ENCODE data around the gene ADORA1.

The ADORA1 gene

DNA sequence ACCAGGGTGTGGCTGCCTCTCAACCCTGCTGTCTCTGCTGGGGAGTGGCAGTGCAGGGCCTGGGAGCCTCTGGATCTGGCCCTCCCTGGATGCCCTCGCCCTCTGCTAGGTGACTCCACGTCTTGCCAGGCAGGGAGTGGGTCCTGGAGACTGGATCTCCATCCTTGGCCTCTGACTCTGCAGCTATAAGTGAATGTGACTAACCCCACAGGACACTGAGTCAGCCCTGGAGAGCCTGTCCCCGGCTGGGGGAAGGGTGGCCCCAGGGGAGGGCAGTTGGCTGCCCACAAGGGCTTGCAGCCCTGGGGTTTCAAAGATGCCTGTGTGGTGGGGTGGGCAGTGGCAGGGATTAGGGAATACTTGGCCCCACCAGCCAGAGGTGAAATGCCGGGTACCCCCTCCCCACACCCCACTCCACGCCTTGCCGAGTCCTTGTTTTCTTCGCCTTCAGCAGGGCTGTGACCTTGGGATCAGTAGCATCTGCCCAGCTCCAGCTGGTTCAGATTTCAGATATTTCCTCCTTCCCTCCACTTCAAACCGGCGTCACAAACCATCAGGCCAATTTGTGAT is 50.0 kb downstream of the ADORA1 start:
- no peak overlapping the region for H3K9ac ChIP-seq (ENCODE audit: low read length)
- DNase-seq: no peak
- peaks cover 4% of the 10 kb centered on the region; the same call in 1 of the 2 replicates for H3K4me1 ChIP-seq (ENCODE audit: low read length)

DNA sequence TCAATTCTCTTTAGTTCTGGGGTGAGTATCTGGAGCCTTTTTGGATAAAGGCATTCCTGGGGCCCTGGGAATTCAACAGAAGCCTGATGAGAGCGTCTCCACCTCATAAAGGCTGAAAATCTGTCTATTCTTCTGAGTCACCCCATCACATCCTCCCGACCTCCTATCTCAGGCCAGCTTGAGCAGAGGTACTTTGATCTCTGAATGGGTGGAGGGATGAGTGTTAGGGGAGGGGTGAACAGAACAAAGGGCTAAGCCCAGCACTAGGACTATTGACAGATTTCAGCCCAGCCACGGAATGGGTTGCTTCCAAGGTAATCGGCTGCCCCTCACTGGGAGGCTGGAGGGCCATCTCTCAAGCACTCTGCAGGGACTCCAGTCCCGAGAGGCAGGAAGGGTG is 50.6 kb downstream of the ADORA1 start:
- Histone ChIP-seq H3K9me3 (replicated peaks; ENCODE audit: insufficient read depth, low read length) (no peaks in the 10 kb centered on the region), H3K4me3 (ENCODE audit: low read length) (no peak overlapping the region), H2AFZ (ENCODE audit: low read length) (no peak overlapping the region), H3K4me2 (ENCODE audit: low read depth, low read length) (no peak overlapping the region), H4K20me1 (ENCODE audit: insufficient read depth, low read length) (no peaks in the 10 kb centered on the region), H3K27ac (ENCODE audit: low read length) (no peak overlapping the region), H3K36me3 (replicated peaks; ENCODE audit: insufficient read depth, low read length) (no peaks in the 10 kb centered on the region), H3K79me2 (ENCODE audit: low read length) (no peaks in the 10 kb centered on the region), H3K4me1 (ENCODE audit: low read length) (peaks cover 4% of the 10 kb centered on the region; the same call in 1 of the 2 replicates), H3K9me2 (replicated peaks; ENCODE audit: insufficient read depth, low read length) (no peaks in the 10 kb centered on the region), H3K27me3 (replicated peaks; ENCODE audit: insufficient read depth, low read length) (no peaks in the 10 kb centered on the region), H3K9ac (ENCODE audit: low read length) (no peak overlapping the region), H3F3A (ENCODE audit: insufficient read depth, low read length) (no peaks in the 10 kb centered on the region)
- no peak for DNase-seq
- no peak for TF ChIP-seq EZH2phosphoT487 (IDR thresholded peaks at IDR 0.05; ENCODE audit: low read length)
- TF ChIP-seq EZH2 (optimal IDR thresholded peaks at IDR 0.05; ENCODE audit: low read depth, low read length): no peak
- TF ChIP-seq, protein P1, sequence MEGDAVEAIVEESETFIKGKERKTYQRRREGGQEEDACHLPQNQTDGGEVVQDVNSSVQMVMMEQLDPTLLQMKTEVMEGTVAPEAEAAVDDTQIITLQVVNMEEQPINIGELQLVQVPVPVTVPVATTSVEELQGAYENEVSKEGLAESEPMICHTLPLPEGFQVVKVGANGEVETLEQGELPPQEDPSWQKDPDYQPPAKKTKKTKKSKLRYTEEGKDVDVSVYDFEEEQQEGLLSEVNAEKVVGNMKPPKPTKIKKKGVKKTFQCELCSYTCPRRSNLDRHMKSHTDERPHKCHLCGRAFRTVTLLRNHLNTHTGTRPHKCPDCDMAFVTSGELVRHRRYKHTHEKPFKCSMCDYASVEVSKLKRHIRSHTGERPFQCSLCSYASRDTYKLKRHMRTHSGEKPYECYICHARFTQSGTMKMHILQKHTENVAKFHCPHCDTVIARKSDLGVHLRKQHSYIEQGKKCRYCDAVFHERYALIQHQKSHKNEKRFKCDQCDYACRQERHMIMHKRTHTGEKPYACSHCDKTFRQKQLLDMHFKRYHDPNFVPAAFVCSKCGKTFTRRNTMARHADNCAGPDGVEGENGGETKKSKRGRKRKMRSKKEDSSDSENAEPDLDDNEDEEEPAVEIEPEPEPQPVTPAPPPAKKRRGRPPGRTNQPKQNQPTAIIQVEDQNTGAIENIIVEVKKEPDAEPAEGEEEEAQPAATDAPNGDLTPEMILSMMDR (IDR thresholded peaks at IDR 0.05; ENCODE audit: low read length): no peak

More for the DNA sequence above, 50.0 kb downstream of the ADORA1 start:
- Histone ChIP-seq H3K27ac (ENCODE audit: low read length) (no peak overlapping the region), H3F3A (ENCODE audit: insufficient read depth, low read length) (no peaks in the 10 kb centered on the region), H3K4me3 (ENCODE audit: low read length) (no peak overlapping the region), H3K4me2 (ENCODE audit: low read depth, low read length) (no peak overlapping the region), H4K20me1 (ENCODE audit: insufficient read depth, low read length) (no peaks in the 10 kb centered on the region), H2AFZ (ENCODE audit: low read length) (no peak overlapping the region), H3K9me3 (replicated peaks; ENCODE audit: insufficient read depth, low read length) (no peaks in the 10 kb centered on the region), H3K36me3 (replicated peaks; ENCODE audit: insufficient read depth, low read length) (no peaks in the 10 kb centered on the region), H3K27me3 (replicated peaks; ENCODE audit: insufficient read depth, low read length) (no peaks in the 10 kb centered on the region), H3K79me2 (ENCODE audit: low read length) (no peaks in the 10 kb centered on the region), H3K9me2 (replicated peaks; ENCODE audit: insufficient read depth, low read length) (no peaks in the 10 kb centered on the region)
- TF ChIP-seq EZH2 (optimal IDR thresholded peaks at IDR 0.05; ENCODE audit: low read depth, low read length) (no peak), EZH2phosphoT487 (IDR thresholded peaks at IDR 0.05; ENCODE audit: low read length) (no peak)
- TF ChIP-seq, protein P1 (IDR thresholded peaks at IDR 0.05; ENCODE audit: low read length): no peak

DNA sequence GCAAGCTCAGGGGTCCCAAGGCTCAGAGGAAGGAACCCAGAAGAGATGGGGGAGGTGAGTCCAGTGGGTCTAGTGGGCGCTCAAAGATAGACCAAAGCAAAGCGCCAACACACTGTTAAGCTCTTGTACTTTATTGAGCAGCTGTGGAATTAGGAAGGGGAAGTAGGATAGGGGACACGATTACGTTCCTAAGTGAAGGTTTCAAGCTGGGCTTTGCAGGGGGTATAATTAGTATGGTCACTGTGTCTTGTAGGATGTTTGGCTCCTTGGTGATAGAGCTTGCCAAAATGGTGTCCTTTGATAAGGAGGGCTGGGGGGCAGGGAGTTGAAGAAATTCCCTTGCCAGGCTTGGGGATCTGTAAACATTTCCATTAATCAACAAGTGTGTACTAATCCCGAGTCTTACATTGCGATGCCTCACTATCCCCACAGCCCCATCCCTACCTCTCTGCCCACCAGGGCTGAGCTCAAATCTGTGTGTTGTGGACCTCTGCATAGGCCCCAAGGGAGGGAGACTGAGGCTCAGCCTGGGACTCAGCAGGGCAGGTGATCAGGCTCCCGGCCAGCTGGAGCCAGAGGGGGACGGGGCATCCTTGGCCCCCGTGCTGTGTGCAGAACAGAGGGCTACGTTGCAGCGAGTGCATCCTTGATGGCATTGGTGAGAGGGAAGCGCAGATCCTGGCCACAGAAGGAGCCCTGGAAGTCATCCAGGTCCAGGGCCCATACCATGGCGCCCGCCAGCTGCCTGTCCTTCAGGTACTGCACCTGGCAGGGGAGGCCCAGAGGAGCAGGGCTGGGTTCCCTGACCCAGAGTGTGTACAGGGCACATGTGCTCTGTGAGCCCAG is 51.5 kb downstream of the ADORA1 start:
- no peak for TF ChIP-seq EZH2 (optimal IDR thresholded peaks at IDR 0.05; ENCODE audit: low read depth, low read length)
- TF ChIP-seq, protein P1 (IDR thresholded peaks at IDR 0.05; ENCODE audit: low read length): no peak
- TF ChIP-seq EZH2phosphoT487 (IDR thresholded peaks at IDR 0.05; ENCODE audit: low read length): no peak
- Histone ChIP-seq H2AFZ (ENCODE audit: low read length) (no peak overlapping the region), H3K4me1 (ENCODE audit: low read length) (peaks cover 4% of the 10 kb centered on the region; the same call in 1 of the 2 replicates), H3K9ac (ENCODE audit: low read length) (no peak overlapping the region), H3K4me3 (ENCODE audit: low read length) (no peak overlapping the region), H3K27ac (ENCODE audit: low read length) (no peak overlapping the region), H3F3A (ENCODE audit: insufficient read depth, low read length) (no peaks in the 10 kb centered on the region), H3K79me2 (ENCODE audit: low read length) (no peaks in the 10 kb centered on the region), H3K36me3 (replicated peaks; ENCODE audit: insufficient read depth, low read length) (no peaks in the 10 kb centered on the region), H3K9me3 (replicated peaks; ENCODE audit: insufficient read depth, low read length) (no peaks in the 10 kb centered on the region), H3K27me3 (replicated peaks; ENCODE audit: insufficient read depth, low read length) (no peaks in the 10 kb centered on the region), H3K9me2 (replicated peaks; ENCODE audit: insufficient read depth, low read length) (no peaks in the 10 kb centered on the region), H3K4me2 (ENCODE audit: low read depth, low read length) (no peak overlapping the region), H4K20me1 (ENCODE audit: insufficient read depth, low read length) (no peaks in the 10 kb centered on the region)
- no peak for DNase-seq

Measured in MM.1S (cell line).